ENCODE measurements around the gene SEC14L5.

- no peak for TF ChIP-seq TARDBP (IDR thresholded peaks at IDR 0.05)
- no peak for TF ChIP-seq SP1 (IDR thresholded peaks at IDR 0.05)
- TF ChIP-seq, protein P1, sequence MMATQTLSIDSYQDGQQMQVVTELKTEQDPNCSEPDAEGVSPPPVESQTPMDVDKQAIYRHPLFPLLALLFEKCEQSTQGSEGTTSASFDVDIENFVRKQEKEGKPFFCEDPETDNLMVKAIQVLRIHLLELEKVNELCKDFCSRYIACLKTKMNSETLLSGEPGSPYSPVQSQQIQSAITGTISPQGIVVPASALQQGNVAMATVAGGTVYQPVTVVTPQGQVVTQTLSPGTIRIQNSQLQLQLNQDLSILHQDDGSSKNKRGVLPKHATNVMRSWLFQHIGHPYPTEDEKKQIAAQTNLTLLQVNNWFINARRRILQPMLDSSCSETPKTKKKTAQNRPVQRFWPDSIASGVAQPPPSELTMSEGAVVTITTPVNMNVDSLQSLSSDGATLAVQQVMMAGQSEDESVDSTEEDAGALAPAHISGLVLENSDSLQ (IDR thresholded peaks at IDR 0.05), result no peak
- no peak for TF ChIP-seq FOXA1 (IDR thresholded peaks at IDR 0.05)
- TF ChIP-seq HDGF (IDR thresholded peaks at IDR 0.05; ENCODE audit: borderline replicate concordance), result no peak
- TF ChIP-seq NFRKB (IDR thresholded peaks at IDR 0.05), result no peak
- no peak for TF ChIP-seq SUZ12 (IDR thresholded peaks at IDR 0.05)
- TF ChIP-seq ELF4 (IDR thresholded peaks at IDR 0.05), result no peak
- TF ChIP-seq ZNF384 (IDR thresholded peaks at IDR 0.05), result no peak
- no peak for TF ChIP-seq FOXK2 (IDR thresholded peaks at IDR 0.05)
- no peak for TF ChIP-seq LEF1 (IDR thresholded peaks at IDR 0.05; ENCODE audit: borderline replicate concordance)
- no peak for TF ChIP-seq CTBP1 (IDR thresholded peaks at IDR 0.05; ENCODE audit: borderline replicate concordance)
- TF ChIP-seq FOXM1 (IDR thresholded peaks at IDR 0.05; ENCODE audit: borderline replicate concordance), result no peak
- no peak for TF ChIP-seq BHLHE40 (IDR thresholded peaks at IDR 0.05; ENCODE audit: borderline replicate concordance)
Observed at GRCh38 chr16:5002699-5003143, 44.6 kb downstream of the SEC14L5 start.
